ENCODE data around the gene CKS2.

CKS2 gene

DNA sequence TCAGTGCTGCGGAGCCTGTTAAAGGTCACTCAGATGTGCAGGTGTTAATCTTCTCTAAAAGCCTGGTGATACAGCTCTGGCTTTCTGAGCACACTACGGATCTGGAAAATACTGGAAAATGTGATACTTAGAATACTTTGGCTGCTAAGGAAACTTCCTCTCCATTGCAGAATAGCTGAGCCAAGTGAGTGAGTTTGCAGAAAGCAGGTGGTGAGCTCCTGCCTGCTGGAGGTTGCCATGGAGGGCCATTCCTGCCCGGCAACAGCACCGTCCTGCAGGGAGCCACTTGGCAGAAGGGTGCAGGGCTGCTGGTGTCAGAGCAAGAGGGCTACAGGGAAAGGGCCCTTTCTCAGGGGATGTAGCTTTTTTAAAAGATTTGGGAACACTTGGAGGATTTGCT, 48.0 kb downstream of the CKS2 start:
- no peak for DNase-seq (ENCODE audit: low spot score)
- TF ChIP-seq, protein P1, sequence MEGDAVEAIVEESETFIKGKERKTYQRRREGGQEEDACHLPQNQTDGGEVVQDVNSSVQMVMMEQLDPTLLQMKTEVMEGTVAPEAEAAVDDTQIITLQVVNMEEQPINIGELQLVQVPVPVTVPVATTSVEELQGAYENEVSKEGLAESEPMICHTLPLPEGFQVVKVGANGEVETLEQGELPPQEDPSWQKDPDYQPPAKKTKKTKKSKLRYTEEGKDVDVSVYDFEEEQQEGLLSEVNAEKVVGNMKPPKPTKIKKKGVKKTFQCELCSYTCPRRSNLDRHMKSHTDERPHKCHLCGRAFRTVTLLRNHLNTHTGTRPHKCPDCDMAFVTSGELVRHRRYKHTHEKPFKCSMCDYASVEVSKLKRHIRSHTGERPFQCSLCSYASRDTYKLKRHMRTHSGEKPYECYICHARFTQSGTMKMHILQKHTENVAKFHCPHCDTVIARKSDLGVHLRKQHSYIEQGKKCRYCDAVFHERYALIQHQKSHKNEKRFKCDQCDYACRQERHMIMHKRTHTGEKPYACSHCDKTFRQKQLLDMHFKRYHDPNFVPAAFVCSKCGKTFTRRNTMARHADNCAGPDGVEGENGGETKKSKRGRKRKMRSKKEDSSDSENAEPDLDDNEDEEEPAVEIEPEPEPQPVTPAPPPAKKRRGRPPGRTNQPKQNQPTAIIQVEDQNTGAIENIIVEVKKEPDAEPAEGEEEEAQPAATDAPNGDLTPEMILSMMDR (IDR thresholded peaks at IDR 0.05; ENCODE audit: extremely low read depth, insufficient read depth, missing control alignments), result no peak
- in situ Hi-C loops (cut with MboI; ENCODE audit: low pct_unique_long_range_greater_than_20kb, low sequenced_read_pairs, unreplicated experiment), result no loop called here

DNA sequence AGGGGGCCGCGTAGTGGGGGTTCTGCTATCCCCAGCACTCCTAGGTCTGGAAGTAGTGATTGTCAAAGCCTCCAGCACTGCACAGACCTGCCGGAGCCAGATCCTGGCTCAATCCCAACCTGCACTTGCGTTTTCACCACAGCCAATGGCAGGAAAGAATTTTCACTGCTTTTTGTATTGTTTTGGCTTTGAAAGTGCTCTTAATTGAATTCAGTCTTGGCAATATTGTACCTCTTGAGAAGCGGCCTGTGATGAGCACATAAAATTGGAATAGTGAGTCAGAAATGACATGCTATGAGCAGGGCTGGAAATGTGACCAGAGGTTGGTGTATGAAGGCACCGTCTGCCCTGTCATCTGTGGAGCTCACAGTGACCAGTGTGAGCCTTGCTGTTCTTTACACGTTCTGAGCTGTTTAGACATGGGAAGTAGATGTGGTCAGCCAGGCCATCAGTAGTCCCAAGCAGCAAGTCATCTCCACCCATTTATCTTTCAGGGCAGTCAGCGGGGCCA, 48.8 kb downstream of the CKS2 start:
- DNase-seq (ENCODE audit: low spot score), result no peak
- TF ChIP-seq, protein P1 (IDR thresholded peaks at IDR 0.05; ENCODE audit: extremely low read depth, insufficient read depth, missing control alignments), result no peak
- in situ Hi-C loops (cut with MboI; ENCODE audit: low pct_unique_long_range_greater_than_20kb, low sequenced_read_pairs, unreplicated experiment), result no loop called here

DNA sequence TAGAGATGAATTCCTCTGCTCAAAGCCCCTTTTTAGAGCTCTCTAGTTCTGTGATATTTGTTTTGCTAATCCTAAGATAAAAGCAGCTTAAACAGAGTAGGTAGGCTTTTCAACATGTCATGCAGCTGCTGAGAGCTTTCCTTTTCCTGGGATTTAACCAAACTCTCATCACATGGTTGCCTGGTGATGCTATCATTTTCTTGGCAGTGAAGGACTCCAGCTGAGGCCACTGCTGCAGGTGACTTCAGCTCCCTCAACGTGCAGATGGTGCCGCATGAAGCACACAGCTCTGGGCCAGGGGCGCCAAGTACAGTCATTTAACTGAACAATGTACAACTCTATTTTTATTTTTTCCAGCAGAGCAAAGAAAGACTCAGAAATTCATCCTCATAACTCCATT, 49.5 kb downstream of the CKS2 start:
- no peak for DNase-seq (ENCODE audit: low spot score)
- TF ChIP-seq, protein P1 (IDR thresholded peaks at IDR 0.05; ENCODE audit: extremely low read depth, insufficient read depth, missing control alignments), result no peak
- in situ Hi-C loops (cut with MboI; ENCODE audit: low pct_unique_long_range_greater_than_20kb, low sequenced_read_pairs, unreplicated experiment), result no loop called here

DNA sequence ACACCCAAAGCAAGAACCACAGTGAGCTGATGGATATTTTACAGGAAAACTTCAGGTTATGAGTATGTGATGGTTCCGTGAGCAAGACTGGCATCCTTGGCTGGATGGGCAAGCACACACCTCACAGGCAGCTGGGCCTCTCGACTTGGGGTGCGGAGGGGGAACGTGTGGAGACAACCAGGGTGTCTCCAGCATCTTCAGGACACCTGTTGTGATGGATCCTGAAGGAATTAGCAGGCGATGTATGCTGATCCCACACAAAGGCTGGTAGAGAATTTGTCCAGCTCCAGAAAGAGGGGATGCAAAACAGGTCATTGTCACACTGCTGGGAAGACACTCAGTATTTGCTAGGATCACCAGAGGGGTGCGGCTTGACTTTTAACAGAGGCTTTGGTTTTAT, 50.0 kb downstream of the CKS2 start:
- in situ Hi-C loops (cut with MboI; ENCODE audit: low pct_unique_long_range_greater_than_20kb, low sequenced_read_pairs, unreplicated experiment), result no loop called here
- DNase-seq (ENCODE audit: low spot score), result no peak
- TF ChIP-seq, protein P1 (IDR thresholded peaks at IDR 0.05; ENCODE audit: extremely low read depth, insufficient read depth, missing control alignments), result no peak

DNA sequence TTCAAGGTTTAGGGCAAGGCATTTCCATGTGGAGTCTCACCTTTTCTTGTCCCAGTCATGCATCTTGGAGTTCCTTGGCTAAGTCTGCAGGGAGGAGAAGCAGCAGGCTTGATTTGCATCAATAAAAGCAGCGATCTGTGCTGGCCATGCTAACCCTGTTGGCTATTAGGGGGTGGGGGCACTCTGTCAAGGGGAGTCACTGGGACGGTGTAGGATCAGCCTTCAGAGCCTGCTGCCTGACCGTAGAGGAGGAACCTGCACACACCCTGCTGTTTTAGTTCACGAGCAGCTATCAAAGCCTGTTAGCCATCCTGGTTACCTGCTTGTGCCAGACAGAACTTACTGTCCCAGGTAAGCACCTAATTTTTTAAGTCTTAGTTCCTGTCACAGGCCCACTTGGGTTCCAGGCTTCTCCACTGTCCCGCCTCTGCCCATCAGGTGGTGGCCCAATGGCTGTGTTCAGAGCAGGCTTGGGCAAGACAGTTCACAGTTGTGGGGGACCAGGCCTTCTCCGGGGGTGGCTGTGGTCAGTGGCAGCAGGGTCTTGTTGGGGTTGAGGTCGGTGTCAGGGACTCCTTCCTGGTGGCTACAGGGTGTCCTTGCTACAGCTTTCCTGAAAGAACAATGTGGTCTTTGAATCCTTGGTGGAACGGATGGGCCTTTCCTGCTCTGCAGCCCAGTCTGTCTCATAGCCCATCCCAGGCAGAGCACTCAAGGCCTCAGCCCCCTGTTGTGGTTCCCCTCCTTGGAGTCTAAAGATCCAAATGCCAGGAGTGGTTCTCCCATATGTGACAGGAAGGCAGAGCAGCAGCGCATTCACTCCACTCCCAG, 51.0 kb downstream of the CKS2 start:
- no peak for DNase-seq (ENCODE audit: low spot score)
- in situ Hi-C loops (cut with MboI; ENCODE audit: low pct_unique_long_range_greater_than_20kb, low sequenced_read_pairs, unreplicated experiment), result no loop called here
- TF ChIP-seq, protein P1 (IDR thresholded peaks at IDR 0.05; ENCODE audit: extremely low read depth, insufficient read depth, missing control alignments), result no peak

DNA sequence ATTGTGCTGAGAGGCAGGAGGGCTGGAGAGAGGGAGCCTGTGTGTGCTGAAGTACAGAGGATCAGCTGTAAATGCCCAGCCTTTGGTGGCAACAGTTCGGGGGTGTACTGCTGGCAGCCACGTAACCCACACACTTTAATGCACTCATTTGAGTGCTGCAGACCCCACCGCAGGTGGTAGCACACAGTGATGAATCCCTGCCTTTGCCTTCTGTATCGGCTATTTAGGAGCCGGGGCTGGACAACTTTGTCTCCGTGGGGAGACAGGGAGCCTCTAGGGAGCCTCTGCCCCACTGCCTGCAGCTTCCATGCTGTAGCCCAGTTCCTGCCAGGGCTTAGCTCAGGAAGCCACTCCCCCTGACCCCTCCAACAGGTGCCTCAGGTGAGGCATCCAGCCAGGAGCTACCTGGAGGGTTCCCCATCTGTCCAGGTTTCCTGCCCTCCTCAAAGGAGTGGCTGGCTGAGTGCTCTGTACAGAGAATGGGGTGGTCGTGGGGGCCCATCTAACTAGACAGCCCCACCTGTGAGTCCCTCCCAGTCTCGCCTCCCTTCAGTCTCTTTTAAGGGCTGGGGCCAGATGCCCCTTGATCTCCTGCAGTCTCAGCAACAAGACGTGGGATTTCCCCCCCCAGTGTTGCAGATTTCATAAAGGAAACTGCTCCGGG, 51.8 kb downstream of the CKS2 start:
- in situ Hi-C loops (cut with MboI; ENCODE audit: low pct_unique_long_range_greater_than_20kb, low sequenced_read_pairs, unreplicated experiment), result no loop called here
- TF ChIP-seq, protein P1 (IDR thresholded peaks at IDR 0.05; ENCODE audit: extremely low read depth, insufficient read depth, missing control alignments), result no peak
- no peak for DNase-seq (ENCODE audit: low spot score)

All from GM13977 (cell line).